SK-N-MC (cell line): ENCODE results near the gene LAMB4.

Experiments used
- EZH2 ChIP-seq: fragments of 200-600 bp; sonication (generic); IDR thresholded peaks from one replicate; pipeline ENCODE4 v1.6.1; 2017; ENCODE audit warnings: antibody characterized with exemption
- FOXP2 ChIP-seq: optimal IDR thresholded peaks from 2 replicates; pipeline ENCODE3; 2011; ENCODE audit warnings: mild to moderate bottlenecking, moderate library complexity; ENCODE audit not compliant: insufficient read depth; ENCODE audit errors: extremely low read length, control extremely low read depth
- POLR2AphosphoS5 ChIP-seq: IDR thresholded peaks from 2 replicates; pipeline ENCODE4 v1.6.1; 2012; ENCODE audit warnings: mild to moderate bottlenecking, low read depth, low read length, borderline replicate concordance

GRCh38 chr7:107996072-107996882 lies 133.9 kb downstream of the LAMB4 start:
- TF ChIP-seq EZH2 (no peak), POLR2AphosphoS5 (no peak), FOXP2 (no peak)
